GM23248 (cell line): ENCODE measurements around the gene CREB5.

Experiments used
- EZH2 ChIP-seq: fragments of 200-600 bp; sonication (generic); IDR thresholded peaks from 2 replicates; pipeline ENCODE4 v1.6.1; 2018; ENCODE audit warnings: antibody characterized with exemption, mild to moderate bottlenecking; ENCODE audit not compliant: insufficient read depth, poor library complexity, severe bottlenecking
- EZH2phosphoT487 ChIP-seq: fragments of 200-600 bp; sonication (generic); IDR thresholded peaks from 2 replicates; pipeline ENCODE4 v1.6.1; 2018; ENCODE audit warnings: antibody characterized with exemption, moderate library complexity, mild to moderate bottlenecking, low read depth; ENCODE audit not compliant: insufficient read depth

DNA sequence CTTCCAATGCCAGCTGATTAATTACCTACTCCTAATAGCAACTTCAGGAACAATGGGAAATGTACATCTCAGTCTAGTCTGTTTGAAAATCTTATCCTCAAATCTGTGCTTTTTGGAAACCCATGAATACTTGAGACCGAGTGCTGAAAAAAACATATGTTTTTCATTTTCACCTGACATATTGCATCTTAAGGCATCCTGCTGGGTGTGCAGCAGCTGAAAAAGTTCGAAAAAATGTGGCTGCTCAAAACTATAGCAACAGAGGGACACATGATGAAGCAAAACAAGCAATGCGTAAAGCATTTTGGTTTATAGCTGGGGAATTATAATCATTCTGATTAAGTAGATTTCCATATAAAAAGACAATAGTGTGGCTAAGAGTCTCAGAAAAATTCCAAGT lies 218.0 kb downstream of the CREB5 start:
- no peak for TF ChIP-seq EZH2
- TF ChIP-seq EZH2phosphoT487: no peak
